Astrocyte of the hippocampus (primary cell): ENCODE data around the gene PDE4D.
"Not testable (repeated sequence)": the region's sequence is repeated elsewhere in the genome, so short reads cannot be mapped to it uniquely, and the experiment has no call there.

ENCODE experiments used
- DNase-seq: peaks from one replicate; pipeline ENCODE4 v3.0.0; 2011; ENCODE audit warnings: low read depth, low spot score

The PDE4D gene

GRCh38 chr5:59768152-59769040 is 125.1 kb downstream of the PDE4D start:
- peak; percentile 87 for DNase-seq

GRCh38 chr5:59767681-59768151 is 125.8 kb downstream of the PDE4D start:
- DNase-seq: no peak

GRCh38 chr5:59767211-59767605 is 126.3 kb downstream of the PDE4D start:
- no peak for DNase-seq

GRCh38 chr5:59766427-59767210 is 126.9 kb downstream of the PDE4D start:
- DNase-seq: peak; percentile 45

GRCh38 chr5:59765446-59765845 is 128.1 kb downstream of the PDE4D start:
- DNase-seq: no peak

GRCh38 chr5:59764361-59764760 is 129.2 kb downstream of the PDE4D start:
- DNase-seq: no peak

GRCh38 chr5:59763541-59763940 is 130.0 kb downstream of the PDE4D start:
- no peak for DNase-seq

- DNase-seq: not testable (repeated sequence)
Observed at GRCh38 chr5:59762232-59762631, 131.3 kb downstream of the PDE4D start.

- DNase-seq: peak; percentile 54
Observed at GRCh38 chr5:59760785-59761348, 132.7 kb downstream of the PDE4D start.

GRCh38 chr5:59759600-59760351 is 133.8 kb downstream of the PDE4D start:
- no peak for DNase-seq

GRCh38 chr5:59758566-59758965 is 135.0 kb downstream of the PDE4D start:
- DNase-seq: no peak

GRCh38 chr5:59757442-59757841 is 136.1 kb downstream of the PDE4D start:
- DNase-seq: no peak

GRCh38 chr5:59756373-59757035 is 137.0 kb downstream of the PDE4D start:
- no peak for DNase-seq

GRCh38 chr5:59755476-59755875 is 138.1 kb downstream of the PDE4D start:
- no peak for DNase-seq

GRCh38 chr5:59753599-59753998 is 139.9 kb downstream of the PDE4D start:
- DNase-seq: no peak

- DNase-seq: peak; percentile 21
Observed at GRCh38 chr5:59749782-59750520, 143.6 kb downstream of the PDE4D start.

- not testable (repeated sequence) for DNase-seq
Observed at GRCh38 chr5:59748036-59748663, 145.4 kb downstream of the PDE4D start.

GRCh38 chr5:59746241-59746765 is 147.2 kb downstream of the PDE4D start:
- peak; percentile 40 for DNase-seq

GRCh38 chr5:59745415-59745863 is 148.1 kb downstream of the PDE4D start:
- peak; percentile 75 for DNase-seq
